Fibroblast of skin of back (primary cell): ENCODE measurements around the gene SNN.

Experiments
- DNase-seq: peaks from one replicate; pipeline ENCODE4 v3.0.0-alpha.2; 2013

Gene SNN

DNA sequence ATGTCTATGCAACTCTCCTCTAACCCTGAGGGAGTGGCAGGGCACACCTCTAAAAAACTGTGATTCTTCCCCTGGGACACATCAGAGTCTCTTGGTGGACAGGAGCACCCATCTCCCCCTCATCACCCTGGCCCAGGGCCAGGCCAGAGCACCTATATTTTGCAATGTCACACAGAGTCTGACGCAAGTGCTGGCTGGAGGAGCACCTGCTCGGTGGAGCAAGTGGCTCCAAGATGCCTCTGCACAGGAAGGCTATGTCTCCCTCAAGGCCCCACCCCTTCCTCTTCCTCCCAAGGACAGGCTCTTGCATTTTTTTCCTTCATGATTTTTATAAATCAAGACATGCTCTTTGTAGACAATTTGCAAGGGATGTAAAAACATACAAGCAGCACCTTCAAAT lies 13.3 kb downstream of the SNN start:
- no peak for DNase-seq

DNA sequence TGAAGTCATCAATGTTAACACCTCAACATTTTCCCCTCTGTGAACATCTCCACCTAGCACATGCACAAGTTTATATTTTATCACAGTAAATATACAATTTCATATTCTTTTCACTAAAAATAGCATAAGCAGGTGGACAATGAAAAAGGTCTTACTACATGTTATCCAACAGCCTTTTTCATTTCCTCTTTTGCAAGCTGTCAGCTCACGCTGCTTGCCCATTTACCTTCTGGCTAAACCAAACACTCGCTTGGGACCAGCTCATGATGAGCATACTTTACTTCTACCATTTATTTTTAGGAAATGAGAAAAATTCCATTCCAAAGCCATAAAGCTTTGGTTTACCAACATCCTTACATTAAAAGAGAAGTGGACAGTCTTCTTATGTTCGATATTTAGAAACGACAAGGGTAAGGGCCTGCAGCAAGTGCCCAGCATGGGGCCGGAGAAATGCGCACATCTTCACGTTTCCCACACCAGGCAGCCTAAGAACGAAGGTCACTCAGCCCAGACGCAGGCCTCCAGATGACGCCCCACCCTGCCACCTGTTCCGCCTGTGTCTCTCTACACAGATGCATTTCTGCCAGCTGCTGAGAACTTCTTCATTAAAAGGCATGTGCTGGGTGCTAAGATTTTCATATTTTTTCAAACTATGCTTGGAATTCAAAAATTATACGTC lies 13.9 kb downstream of the SNN start:
- no peak for DNase-seq

DNA sequence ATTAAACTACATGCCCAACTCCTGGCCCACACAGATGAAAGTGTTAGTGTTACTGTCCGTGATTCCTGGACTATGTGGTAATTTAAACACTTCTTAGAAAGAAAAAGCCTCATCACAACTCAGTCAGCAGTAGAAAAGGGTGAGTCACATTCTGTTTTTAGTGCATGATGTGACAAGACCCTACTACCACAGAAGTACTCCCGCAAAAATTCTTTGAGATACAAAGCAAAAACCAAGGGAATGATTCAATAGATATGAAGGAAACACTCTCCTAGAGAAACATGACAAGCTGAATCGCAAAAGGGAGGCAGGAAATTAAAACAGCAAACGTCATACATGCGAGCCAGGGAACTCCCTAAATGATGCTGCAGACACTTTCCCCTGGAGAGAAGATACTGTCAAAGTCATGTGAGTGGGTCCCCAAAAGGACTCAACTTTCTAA lies 14.4 kb downstream of the SNN start:
- DNase-seq, result peak; percentile 96

DNA sequence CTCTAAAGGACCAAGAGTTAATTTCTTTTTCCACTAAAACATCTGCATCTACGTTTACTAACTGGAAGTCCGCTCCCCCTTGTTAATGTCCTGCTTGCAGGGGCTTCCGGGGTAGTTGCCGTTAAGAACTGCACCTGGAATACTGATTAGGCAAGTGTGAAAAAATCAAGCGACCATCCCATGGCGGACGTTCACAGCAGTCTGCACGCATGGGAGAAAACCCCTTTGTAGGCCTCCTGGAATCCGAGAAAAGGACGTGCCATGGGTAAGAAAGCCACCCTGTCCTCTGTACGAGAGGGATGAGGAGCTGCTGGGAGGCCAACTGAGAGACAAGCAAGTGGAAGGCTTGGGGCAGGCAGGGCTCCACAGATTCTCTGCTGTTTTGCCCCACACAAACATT lies 14.9 kb downstream of the SNN start:
- no peak for DNase-seq

DNA sequence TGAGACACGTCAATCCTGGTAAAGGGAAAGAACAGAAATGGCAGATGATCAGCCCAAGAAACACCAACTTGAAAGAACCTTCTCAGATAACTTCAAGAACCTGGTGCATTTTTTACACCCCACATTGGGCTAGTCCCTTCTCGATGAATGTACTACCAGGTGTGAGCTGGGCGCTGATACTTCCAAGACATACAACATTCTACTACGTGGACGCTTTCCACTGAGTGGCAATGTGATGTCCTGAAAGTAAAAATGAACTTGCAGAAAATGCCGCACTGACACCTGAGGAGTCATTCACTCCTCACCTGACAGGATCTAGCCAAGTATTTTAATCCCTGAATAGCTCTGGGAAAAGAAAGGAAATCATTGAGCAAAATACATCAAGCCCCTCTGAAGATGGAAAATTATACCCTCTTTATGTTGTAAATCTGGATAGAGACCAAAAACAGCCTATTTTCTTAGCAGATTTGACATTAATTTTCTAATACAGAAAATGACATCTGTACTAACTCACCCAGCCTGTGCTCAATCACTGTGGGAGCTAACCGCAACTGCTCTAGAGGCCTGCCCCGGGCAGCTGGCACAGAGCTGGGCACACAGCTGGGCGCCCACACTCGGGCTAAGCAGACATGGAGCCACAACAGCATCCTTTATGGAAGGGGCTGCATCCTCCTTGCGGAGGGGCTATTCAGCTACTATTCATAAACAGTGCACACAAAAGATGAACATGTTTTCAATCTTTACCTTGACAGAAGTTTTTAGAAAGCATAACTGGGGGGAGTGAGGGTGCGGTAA lies 16.2 kb downstream of the SNN start:
- DNase-seq, result no peak

DNA sequence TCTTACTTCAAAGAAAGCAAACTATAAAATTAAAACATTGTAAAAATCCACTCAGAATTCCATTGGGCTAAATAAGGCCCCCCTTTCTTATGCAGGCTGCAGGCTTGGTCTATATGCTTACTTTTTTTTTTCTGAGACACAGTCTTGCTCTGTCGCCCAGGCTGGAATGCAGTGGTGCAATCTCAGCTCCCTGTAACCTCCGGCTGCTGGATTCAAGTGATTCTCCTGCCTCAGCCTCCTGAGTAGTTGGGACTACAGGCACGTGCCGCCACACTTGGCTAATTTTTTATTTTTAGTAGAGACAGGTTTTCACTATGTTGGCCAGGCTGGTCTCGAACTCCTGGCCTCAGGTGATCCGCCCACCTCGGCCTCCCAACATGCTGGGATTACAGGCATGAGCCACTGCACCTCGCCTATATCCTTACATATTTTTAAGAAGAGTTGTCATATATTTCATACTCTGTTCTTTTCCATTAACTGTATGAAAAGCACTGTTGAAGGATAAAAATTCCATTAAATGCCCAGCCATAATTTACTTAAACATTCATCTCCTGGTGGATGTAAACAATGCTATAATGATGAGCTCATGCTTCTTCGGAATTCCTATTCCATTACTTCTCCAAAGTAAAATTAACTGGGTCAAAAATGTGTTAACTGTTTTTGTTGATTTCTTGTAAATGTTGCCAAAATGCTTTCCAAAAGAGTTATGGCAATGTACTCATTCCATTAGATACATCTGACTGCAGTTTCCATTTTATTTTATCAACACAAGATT lies 17.8 kb downstream of the SNN start:
- peak; percentile 61 for DNase-seq

DNA sequence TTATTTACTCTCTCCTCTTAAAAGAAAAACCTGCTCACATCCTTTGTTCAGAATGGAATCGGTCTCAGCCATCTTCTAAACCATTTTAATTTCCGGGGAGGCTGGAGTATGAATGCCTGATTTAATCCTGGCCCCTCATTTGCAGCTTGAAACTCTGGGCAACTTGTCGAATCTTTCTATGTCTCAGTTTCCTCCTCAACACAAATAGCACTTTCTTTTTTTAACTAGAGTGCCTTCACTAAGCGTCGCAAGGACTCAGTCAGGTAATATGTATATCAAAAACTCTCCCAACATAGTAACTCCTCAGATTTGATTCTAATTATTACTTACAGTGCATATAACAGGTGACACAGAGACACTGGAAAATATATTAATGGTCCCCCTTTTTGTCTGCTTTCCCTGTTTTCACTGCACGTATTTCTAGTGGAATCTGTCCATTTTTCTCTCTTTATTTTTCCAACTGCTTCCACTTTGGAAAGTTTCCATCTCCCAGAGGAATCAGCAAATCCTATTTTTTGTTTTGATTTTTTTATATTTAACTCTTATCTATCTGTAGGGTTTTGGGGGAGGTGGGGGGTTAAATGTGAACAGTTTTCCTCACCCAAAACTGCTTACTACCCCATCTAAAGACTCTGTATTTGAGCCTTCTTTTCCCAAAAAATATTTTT lies 18.6 kb downstream of the SNN start:
- DNase-seq, result no peak

DNA sequence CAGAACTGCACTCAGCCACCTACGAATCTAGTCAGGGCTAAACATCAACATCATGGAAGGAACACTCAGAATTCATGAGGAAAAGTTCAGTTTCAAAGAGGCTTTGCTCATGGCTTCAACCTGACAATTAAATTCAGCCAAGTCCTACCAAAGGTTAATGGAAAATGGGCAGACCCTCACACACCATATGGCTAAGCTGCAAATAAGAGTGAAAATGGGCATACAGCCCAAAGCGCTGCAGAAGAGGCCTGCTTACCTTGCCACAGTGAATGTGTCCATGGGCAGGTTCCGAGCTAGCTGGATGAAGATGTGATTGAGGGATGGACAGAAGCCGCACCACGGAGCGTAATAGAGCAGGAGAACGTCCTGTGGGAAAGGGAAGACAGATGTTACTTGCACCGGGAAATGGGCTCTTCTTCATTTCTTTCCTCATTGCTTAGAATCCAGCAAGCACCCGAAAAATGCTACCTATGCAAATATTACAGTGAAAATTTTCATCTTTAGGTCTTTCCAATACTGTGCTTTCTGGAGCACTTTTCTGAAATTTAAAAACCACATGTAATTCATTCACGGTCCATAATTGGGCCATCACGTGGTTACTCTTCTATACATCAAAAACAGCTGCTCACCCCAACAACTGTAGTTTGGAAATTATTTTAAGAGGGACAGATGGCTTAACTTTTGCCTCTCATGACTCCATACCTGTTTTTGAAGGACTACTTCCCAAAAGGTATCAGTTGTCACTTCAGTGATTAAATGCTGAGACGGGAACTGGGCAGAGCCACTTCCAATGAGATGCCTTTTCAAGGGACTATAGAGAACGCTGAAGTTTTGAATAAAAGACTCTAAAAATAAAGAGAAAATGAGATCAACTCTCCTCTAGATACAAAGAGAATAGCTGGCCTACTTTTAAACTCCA lies 19.6 kb downstream of the SNN start:
- DNase-seq, result no peak

DNA sequence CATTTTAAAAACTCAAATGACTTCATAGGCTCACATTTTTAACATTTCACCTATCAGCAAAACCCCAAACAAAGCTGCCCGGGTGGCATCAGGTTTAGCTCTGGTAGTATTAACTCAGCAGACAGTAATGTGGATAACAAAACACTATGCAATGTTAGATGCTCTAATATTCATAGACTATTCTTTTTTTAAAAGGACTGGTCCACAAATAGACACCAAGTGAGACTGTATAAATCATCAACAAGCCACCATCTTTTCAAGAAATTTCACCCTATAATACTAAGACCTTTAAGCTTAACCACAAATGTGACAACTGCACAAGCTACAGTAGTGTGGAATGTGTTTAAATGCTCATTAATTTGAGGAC lies 20.2 kb downstream of the SNN start:
- DNase-seq, result no peak

DNA sequence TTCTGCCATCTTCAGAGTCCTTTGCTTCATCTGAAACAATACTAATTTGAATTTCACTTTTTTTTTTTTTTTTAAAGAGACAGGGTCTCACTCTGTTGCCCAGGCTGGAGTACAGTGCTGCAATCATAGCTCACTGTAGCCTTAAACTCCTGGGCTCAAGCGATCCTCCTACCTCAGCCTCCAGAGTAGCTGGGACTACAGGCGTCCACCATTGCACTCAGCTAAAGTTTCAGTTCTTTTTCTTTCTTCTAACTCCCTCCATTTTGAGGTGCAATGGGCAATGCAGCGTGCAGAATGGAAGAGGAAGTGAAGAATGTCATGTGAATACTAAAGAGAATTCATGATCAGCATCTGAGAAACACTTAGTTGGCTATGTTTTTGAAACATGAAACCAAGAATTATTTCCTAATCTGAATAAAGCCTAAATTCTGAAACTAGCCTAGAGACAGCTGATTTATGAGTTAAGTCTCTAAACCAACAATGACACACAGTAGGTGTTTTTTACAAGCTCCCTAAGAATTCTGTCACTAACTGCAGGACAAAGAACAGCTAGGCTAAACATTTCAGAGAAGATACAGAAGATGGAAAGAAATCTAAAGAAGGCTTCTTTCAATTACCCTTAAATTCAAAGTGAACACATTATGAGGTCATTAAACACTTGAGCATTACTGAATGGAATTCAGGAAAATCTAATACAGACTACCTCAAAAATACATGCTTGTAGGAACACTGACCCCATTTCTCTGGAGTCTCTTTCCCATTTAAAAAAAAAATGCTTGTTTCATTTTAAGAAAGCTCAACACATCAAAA lies 21.0 kb downstream of the SNN start:
- no peak for DNase-seq

DNA sequence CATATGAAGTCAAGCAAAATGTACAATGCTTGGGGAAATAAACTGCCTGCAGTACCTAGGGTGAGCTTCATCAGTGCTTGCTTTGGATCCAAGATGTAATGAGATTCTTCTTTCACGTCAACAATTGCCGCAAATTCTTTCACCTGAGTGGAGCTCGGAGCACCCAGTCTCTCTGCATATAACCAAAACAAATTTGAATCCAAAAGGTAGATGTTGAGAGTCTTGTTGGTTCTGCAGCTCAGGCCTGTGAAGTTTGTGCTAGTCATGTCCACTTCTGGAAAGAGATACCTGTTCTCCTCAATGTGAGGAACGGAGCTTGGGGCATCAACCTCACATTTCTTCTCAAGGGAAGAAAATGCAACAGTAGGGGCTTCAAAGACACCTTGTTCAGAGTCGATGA lies 23.0 kb downstream of the SNN start:
- no peak for DNase-seq

DNA sequence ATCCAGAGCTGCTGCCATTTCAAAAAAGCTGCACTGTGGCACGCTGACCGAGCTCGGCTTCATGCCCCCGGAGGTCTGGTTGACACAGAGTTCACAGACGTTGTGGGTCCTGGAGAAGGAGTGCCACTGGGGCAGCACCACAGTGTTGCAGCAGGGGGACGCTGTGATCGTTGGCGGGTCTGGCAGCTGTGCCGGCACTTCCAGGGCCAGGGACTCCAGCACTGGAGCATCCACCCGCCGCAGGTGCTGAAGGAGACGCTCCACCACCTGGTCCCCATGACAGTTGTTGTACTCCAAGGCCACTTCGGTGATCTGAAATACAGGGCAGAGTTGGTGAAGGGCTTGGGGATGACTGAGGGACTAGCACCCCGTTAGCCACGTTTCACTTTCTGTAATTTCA lies 23.5 kb downstream of the SNN start:
- DNase-seq, result no peak

DNA sequence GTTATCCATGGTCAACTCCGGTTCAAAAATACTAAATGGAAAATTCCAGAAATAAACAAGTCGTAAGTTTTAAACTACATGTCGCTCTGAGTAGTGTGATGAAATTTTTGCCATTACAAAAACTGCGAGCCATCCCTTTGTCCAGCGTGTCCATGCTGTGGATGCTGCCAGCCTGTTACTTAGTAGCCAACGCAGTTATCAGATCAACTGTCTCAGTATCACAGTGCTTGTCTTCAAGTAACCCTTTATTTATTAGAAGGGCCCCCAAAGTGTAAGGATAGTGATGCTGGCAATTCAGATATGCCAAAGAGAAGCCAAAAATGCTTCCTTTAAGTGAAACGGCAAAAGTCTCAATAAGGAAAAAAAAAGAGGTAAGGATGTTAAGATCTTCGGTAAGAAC lies 23.9 kb downstream of the SNN start:
- no peak for DNase-seq

DNA sequence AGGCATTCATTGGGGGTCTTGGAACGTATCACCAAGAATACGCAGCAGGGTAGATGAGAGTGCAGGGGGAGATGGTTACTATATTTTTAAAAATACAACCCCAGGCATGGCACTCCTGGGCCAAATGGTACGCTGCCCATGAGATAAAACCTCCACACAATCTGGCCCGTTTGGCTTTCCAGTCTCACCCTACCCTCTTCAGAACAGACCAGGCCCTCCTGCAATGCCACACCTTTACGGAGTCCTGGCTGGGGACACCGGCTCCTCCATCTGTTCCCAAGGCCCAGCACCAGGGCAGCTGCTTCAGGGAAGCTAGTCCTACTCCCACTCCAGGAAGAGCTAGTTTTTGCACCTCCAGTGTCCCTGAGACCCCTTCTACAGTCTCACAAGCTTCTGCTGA lies 24.4 kb downstream of the SNN start:
- no peak for DNase-seq

DNA sequence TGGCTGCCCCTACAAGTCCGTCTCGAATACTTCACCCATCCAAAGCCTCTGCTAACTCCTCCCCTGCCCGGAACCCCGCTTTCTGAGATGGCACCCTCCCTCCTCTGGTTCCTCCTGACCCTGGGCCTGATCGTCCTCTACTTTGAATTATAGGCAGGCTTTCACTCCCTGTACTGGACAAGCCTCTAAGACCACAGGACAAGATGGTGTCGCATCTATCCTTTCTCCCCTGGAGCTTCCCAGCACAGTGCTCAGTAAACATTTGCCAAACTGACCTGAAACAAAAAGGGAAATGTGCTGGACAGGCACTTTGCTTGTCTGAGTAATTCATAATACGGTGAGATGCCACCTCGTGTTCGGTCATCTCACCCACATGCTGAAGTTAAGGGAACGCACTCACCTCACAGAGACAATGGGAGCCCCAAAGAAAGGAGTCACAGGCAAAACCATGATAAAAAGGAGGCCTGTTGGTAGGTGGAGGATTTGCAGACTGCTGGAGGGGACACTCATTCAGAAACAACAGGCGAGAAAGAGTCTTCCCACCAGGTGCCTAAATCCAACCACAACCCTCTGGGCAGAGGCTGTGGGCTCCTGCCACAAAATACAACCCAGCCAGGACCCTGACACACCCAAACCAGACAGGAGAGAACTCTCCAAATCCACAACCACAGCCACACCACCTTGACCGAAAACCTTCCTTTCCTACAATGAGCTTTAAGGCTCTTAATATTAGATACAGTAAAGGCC lies 28.2 kb downstream of the SNN start:
- no peak for DNase-seq

DNA sequence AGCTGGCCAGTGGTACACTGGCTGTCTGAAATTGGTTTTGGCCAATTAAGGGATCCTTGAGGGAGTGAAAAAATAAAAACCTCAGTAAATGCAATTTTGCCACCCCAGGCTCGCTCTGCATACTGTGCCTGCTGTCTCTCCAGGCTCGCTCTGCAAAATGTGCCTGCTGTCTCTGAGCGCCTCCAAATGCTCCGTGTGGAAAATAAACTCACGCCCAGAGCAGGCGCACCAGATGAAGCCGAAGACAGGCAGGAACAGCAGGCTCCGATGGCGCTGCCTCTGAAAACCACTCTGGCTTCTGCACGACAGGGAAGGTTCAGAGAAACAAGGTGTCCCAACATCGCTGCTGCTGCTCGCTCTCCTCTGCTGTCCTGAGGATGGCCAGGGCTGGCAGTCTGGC lies 29.1 kb downstream of the SNN start:
- DNase-seq, result no peak

DNA sequence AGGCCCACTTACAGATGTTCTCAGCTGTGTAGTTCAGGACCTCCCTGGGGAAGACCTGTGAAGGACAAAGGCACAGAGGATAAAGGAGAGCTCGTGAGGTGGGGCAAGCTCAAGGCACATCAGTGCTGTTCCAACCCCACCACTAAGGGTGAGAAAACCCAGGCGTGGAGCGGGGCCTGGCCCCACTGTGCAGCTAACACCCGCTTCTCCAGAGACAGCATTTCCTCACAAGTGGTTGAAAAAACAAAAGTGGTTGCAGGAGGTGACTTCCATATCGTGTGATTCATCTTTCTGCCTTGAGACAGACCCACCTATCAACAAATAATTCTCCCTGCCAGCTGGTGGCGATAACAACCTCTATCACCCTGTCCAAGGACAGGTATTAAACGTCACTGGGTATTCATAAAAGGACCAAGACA lies 30.0 kb downstream of the SNN start:
- DNase-seq, result peak; percentile 39

DNA sequence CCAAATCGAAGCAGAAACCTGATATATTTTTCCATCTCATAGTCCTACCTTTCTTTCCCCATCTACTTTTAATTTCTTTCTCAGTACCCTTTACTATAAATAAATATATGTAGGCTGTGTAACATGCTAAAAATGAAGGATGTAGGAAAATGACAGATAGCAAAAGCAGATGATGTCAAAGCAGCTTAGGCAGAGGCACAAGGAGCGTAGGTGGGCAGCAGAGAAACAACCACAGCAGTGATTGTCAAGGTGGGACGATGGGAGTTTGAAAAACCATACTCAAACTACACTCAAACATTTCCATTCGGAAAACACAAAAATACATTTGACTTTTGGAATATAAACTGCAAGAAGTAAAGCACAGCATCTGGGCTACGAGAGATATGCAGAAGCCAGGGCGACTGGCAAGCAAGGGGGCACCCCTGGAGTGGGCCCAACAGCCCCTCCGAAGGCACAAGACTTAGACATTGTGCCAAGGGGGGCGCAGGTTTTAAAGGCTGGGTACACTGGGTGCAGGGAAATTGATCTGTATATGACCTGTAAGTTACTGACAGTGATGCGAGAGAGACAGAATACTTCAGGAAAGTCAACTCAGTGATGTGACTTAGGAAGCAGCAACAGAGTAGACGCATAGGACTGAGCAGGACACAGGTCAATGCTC lies 31.1 kb downstream of the SNN start:
- DNase-seq, result no peak

DNA sequence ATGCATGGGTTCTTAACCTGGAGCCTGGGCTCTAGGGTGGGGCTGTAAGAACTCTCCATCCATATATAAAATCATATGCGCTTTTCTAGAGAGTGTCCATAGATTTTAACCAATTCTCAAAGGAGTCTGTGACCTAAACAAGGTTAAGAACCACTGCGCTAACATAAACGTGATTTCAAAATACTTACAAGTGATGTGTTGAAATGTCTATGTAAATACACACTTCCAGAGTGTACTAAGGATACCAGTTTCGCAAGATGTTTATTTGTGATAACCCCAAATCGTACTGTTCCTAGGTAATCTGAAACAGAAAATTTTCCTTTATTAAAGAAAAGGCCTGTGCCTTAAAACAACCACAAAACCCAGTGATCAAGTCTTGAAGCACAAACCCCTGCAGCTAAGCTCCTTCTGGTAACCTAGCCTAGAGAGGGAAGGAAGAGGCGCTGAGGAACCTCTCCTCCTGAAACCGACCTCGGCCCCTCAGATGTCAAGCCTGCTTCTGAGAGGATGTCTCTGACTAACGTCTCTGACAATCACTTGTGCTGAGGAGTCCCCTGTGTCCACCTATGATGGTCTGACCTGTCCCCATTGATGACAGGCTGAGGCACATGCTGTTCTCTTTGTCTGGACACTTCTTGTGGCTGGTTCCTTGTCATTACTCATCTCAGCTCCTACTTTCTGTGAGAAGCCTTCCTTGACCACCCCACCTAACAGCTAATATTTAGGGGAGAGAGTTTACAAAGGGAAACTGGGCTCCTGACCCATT lies 32.2 kb downstream of the SNN start:
- DNase-seq, result no peak
